ENCODE data around the gene ZNF536. TPM values are rescaled to one million over a fixed set of nuclear protein-coding genes. Genes with fewer than 3 reads are reported as not detected.

ZNF536 gene
- total and polyA plus RNA-seq, 3 donors from 2014 or later, result 6.6 to 57.6 (median 35.1) TPM

DNA sequence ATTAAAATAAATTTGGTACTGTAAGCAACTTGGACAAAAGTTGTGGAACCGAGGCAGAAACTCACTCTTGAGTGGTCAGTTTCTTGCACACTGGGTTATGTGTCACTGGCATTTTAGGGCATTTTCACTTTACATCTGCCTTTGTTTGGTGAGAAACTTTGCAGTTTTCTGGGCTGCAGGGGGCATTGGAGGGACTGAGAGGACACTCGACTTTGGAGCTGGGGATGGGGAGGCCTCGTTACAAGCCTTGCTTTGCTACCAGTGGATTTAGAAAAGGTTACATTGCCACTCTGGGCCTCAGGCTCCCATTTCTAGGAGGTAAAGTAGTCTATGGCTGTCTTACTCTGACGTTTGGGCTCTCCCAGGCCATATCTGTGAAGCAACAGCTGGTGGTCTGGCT is 41.9 kb upstream of the ZNF536 start:
- Histone ChIP-seq H3K27ac (no peak overlapping the region), H3K27me3 (no peaks in the 10 kb centered on the region), H3K36me3 (ENCODE audit: low read depth, missing control alignments) (no peaks in the 10 kb centered on the region), H3K4me1 (no peaks in the 10 kb centered on the region), H3K4me3 (no peak overlapping the region), H3K9me3 (no peaks in the 10 kb centered on the region)
- no peak for DNase-seq
- WGBS, 2 donors, result 72 to 88% methylated on average over 4 of the region's 4 CpGs
- TF ChIP-seq POLR2A (IDR thresholded peaks at IDR 0.05) (no peak), CTCF (IDR thresholded peaks at IDR 0.05) (no peak)
- intact Hi-C loops (cut with DNase I; ENCODE audit: low total_unique reads), result no loop called here

DNA sequence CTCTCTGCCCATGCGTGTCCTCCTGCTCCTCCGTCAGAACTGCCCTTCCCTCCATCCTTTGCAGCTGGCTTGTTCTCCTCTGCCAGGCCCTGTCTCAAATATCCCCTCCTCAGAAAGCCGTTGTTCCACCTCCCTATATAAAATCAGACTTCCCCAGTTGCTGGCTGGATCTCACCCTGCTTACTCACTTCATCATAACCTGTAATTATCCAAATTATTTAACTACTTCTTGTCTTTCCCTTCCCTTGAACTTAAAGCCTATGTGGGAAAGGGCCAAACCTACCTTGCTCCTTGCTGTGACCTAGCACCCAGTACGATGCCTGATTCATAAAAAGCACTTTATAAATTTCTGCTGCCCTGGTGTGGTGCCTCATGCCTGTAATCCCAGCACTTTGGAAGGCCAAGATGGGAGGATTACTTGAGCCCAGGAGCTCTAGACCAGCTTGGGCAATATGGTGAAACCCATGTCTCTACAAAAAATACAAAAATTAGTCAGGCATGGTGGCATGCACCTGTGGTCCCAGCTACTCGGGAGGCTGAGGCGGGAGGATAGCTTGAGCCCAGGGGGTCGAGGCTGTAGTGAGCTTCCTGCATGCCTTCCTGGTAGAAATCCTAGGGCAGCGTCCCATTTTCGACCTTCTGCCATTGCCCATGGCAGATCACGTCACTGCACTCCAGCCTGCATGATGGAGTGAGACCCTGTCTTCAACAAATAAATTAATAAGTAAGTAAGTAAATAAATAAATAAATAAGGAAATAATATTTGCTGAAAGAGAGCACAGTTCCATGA is 39.5 kb upstream of the ZNF536 start:
- Histone ChIP-seq H3K4me3 (no peak overlapping the region), H3K9me3 (no peaks in the 10 kb centered on the region), H3K27me3 (no peaks in the 10 kb centered on the region), H3K36me3 (ENCODE audit: low read depth, missing control alignments) (no peaks in the 10 kb centered on the region), H3K27ac (no peak overlapping the region), H3K4me1 (no peaks in the 10 kb centered on the region)
- intact Hi-C loops (cut with DNase I; ENCODE audit: low total_unique reads), result no loop called here
- no peak for TF ChIP-seq CTCF (IDR thresholded peaks at IDR 0.05)
- TF ChIP-seq POLR2A (IDR thresholded peaks at IDR 0.05), result no peak
- 91 to 94% methylated on average over 10 of the region's 10 CpGs for WGBS, 2 donors
- no peak for DNase-seq

GRCh38 chr19:30333291-30334065 is 38.7 kb upstream of the ZNF536 start:
- Histone ChIP-seq H3K36me3 (ENCODE audit: low read depth, missing control alignments) (no peaks in the 10 kb centered on the region), H3K4me1 (no peaks in the 10 kb centered on the region), H3K27ac (no peak overlapping the region), H3K27me3 (no peaks in the 10 kb centered on the region), H3K9me3 (no peaks in the 10 kb centered on the region), H3K4me3 (no peak overlapping the region)
- 80 to 86% methylated on average over 11 to 12 of the region's 12 CpGs for WGBS, 2 donors
- DNase-seq, result no peak
- TF ChIP-seq CTCF (IDR thresholded peaks at IDR 0.05) (no peak), POLR2A (IDR thresholded peaks at IDR 0.05) (no peak)
- intact Hi-C loops (cut with DNase I; ENCODE audit: low total_unique reads), result no loop called here

DNA sequence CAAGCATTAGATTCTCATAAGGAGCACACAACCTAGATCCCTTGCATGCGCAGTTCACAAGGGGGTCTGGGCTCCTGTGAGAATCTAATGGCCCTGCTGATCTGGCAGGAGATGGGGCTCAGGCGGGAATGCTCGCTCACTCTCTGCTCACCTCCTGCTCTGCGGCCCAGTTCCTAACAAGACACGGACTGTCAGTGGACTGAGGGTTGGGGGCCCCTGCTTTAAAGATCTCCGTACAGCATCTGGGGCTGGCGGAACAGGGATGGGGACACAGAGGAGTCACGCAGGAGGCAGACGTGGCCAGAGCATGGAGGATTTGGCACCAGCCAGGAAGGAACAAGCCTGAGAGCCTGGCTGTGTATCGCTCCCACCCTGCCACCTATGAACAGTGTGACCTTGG is 37.3 kb upstream of the ZNF536 start:
- Histone ChIP-seq H3K4me3 (no peak overlapping the region), H3K4me1 (no peaks in the 10 kb centered on the region), H3K27ac (no peak overlapping the region), H3K27me3 (no peaks in the 10 kb centered on the region), H3K36me3 (ENCODE audit: low read depth, missing control alignments) (no peaks in the 10 kb centered on the region), H3K9me3 (no peaks in the 10 kb centered on the region)
- no peak for DNase-seq
- TF ChIP-seq CTCF (IDR thresholded peaks at IDR 0.05) (no peak), POLR2A (IDR thresholded peaks at IDR 0.05) (no peak)
- intact Hi-C loops (cut with DNase I; ENCODE audit: low total_unique reads), result no loop called here
- WGBS, 2 donors, result 85 to 89% methylated on average over 10 of the region's 10 CpGs
